GM21825 (cell line): ENCODE data around the gene PAFAH2.
"Not testable (repeated sequence)": the region's sequence is repeated elsewhere in the genome, so short reads cannot be mapped to it uniquely, and the experiment has no call there.

Experiments used
- ATAC-seq: cut with Tn5 transposase; IDR thresholded peaks from one replicate; pipeline ENCODE4 v1.9.1; 2021; ENCODE audit warnings: mild to moderate bottlenecking, moderate library complexity; ENCODE audit not compliant: unreplicated experiment

The PAFAH2 gene

GRCh38 chr1:25933479-25934365 is 64.1 kb downstream of the PAFAH2 start:
- ATAC-seq = no peak

GRCh38 chr1:25932811-25933400 is 65.0 kb downstream of the PAFAH2 start:
- ATAC-seq = not testable (repeated sequence)

DNA sequence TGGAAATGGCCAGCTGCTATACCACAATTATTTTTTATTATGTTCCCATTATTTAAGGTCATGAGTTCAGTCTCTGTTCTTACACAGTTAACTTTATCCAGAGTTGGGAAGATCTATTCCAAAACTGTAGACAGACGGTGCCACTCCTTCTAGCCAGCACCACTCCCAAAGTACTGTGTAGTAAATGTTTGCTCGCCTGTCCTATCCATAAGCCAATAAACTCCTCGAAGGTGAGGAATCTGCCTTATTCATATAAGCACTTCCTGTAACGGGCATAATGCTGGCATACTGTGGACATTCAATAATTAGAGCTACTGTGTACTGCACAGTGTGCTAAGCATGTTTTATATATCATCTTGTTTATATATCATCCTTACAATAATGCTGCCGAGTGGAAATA is 65.5 kb downstream of the PAFAH2 start:
- ATAC-seq = no peak

DNA sequence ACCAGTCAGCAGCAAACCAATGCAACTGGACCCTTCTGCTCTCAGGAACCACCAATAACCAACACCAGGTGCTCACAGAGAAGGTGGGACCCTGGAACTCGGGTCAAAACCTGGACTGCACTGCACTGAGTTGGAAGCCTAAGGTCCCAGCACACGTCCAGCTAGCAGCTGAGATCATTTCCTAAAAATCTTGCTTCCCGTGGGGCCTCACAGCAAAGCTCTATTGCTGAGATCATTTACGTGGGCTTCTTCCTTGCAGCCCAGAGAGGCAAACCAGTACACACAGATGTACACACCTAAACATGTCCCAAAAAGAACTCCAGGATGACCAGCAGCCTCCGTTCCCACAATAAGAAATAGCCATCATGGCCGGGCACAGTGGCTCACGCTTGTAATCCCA is 68.8 kb downstream of the PAFAH2 start:
- no peak for ATAC-seq

GRCh38 chr1:25927521-25928265 is 70.2 kb downstream of the PAFAH2 start:
- ATAC-seq = no peak

DNA sequence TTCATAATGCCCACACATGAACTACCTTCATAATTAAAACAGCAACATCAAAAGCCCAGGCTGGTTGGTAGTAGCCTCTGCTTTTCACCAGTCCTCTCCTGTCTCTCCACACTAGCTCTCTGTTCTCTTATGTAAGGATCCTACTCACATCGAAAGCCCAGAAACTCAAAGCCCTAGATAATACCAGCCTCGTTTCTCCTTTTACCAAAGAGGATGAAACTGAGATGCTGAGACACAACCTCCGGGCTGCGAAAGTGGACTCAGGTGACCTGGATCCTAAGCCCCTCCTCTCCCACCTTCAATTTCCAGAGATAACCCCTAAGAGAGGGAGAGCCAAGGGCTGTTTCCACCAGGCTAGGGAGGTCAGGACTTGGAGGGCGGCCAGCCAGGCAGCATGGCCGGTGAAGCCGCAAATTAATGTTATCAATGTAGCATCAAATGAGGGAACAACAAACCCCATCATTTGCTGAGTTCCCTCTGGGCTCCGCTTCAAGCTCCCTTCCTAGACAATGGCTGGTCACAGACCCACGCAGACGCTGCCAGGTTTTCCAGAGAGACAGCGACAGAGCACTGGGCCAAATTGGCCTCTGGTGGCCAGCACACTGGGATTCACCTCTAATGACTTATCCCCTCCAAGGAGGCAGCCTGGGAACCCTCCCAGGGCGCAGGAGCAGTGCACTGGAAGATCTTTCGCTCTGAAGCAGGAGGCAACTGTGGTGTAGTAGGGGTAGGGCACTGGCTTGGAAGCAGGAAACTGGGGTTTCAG is 70.9 kb downstream of the PAFAH2 start:
- no peak for ATAC-seq

- no peak for ATAC-seq
These were observed 73.4 kb downstream of the PAFAH2 start for GRCh38 chr1:25924454-25924853.

DNA sequence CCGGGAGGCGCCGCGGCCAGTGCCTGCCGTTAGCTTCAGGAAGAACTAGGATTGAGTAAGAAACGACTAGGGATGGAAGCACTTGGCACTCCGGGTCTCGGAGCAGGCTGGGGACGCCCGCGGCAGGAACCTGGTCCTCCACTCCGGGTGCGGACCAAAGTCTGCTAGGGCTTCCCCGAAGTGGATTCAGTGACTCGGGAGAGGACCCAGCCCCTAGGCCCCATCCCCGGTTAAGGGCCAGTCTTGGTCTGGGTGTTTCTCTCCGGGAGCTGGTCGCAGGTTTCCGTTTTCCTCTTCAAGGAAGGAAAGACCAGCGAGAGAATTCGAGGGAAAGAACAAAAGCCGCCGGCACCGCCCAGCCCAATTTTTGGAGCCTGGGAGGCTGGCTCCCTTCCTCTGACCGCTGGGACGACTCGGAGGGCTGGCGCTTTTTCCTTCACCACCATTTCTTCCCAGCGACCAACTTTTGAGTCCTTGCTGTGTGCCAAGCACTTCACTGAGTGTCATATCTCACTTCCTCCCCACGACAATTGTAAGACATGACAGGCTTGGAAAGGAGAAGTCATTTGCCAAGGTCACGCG is 74.8 kb downstream of the PAFAH2 start:
- no peak for ATAC-seq

- no peak for ATAC-seq
These were observed 75.5 kb downstream of the PAFAH2 start for GRCh38 chr1:25922056-25922970.

DNA sequence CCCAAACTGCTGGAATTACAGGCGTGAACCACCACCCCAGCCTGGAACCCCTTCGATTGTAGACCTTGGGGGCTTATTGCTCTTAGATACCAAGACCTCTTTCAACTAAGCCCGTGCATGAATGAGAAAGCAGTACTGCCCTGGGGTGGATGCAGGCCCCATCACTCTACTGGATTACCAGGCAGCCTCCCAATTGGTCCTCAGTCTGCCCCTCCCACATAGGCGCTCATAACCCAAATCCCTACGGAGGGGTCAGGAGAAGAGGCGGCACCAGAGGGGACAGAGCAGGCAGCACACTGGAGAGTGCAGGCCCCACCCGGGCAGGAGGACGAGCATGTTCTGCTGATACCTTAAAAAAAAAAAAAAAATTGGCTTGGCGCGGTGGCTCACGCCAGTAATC is 79.2 kb downstream of the PAFAH2 start:
- no peak for ATAC-seq

DNA sequence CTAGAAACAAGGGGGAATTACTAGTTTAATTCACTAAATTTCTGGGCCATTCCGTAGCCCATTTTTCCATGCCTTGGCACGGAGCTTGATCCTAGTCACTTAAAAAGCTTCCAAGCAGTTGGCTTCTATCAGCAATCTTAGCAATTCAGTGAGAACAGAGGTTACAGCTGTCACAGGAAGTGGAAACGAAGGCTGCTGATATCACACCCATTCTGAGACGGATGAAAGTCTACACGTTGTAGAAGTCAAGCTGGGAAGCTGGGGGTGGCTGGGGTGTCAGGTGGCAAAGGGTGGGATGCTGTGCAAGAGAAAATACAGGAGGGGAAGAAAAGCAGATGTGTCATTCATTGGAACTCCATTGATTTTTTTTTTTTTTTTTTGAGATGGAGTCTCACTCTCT is 79.9 kb downstream of the PAFAH2 start:
- ATAC-seq = no peak

DNA sequence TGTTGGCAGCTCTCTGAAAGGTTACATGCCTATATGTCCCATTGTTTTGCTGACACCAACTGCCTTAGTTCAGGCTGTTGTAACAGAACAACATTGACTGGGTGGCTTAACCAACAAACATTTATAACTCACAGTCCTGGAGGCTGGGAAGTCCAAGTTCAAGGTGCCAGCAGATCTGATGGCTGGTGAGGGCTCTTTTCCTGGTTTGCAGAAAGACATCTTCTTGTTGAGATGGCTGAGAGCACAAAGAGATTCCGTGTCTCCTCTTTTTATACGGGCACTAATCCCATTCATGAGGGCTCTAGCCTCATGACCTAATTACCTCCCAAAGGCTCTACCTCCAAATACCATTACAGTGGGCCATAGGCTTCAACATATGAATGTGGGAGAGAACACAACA is 81.4 kb downstream of the PAFAH2 start:
- ATAC-seq = no peak

GRCh38 chr1:25914074-25914995 is 83.5 kb downstream of the PAFAH2 start:
- no peak for ATAC-seq

- no peak for ATAC-seq
These were observed 84.7 kb downstream of the PAFAH2 start for GRCh38 chr1:25913206-25913605.

DNA sequence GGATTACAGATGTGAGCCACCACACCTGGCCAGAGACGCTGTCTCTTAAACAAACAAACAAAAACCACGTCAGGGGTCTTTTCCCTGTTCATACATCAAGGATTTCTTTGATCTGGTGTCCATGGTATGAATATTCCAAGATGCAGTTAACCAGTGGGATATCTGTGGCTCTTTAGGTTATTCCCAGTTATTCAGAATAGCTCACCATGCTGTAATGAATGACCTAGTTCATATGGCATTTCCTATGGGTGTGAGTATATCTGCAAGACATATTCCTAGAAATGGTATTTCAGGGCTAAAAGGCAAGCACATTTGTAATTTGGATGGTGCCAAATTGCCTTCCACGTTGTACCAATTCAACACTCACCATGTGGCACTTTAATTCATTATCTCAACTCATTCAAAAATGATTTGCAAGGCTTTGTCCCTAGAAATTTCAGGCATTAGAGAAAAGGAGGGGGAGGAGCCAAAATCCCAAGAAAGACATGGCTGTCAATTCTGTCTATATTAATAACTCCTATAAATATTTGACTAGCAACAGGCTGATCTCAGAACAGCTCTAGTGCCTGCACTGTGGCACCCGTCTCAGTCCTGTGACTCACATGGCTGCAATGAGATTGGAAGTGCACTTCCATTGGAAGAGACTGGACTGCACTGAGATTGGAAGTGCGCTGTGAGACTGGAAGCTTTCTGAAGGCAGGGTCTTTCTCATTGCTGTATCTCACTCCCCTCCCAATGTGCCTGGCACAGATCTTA is 85.6 kb downstream of the PAFAH2 start:
- no peak for ATAC-seq

GRCh38 chr1:25911162-25911561 is 86.7 kb downstream of the PAFAH2 start:
- ATAC-seq = no peak
